ENCODE data around the gene PHIP.

PHIP gene

GRCh38 chr6:79047072-79047471, 31.0 kb downstream of the PHIP start:
- H3K9me3 ChIP-seq (ENCODE audit: control insufficient read depth, insufficient read depth, low read depth, low read length), result no peaks in the 10 kb centered on the region
- TF ChIP-seq ZNF121 (tag by site-specific recombination; IDR thresholded peaks at IDR 0.05), result no peak
- ChIA-PET POLR2A (no interaction called here), CTCF (no interaction called here)
- H3K4me3 ChIP-seq (ENCODE audit: low read depth, low read length), result no peak overlapping the region
- H3K36me3 ChIP-seq (ENCODE audit: control insufficient read depth in 2 of 2, insufficient read depth in 1 of 2, low read length in 2 of 2), result peaks cover 38 to 48% of the 10 kb centered on the region in 2 experiments
- no peaks in the 10 kb centered on the region for H3K4me1 ChIP-seq (ENCODE audit: control insufficient read depth, insufficient read depth, low read length)
- H3K27ac ChIP-seq (ENCODE audit: extremely low read depth, low read depth, low read length), result no peak overlapping the region

GRCh38 chr6:79045966-79046365, 32.1 kb downstream of the PHIP start:
- Histone ChIP-seq H3K4me1 (ENCODE audit: control insufficient read depth, insufficient read depth, low read length) (no peaks in the 10 kb centered on the region), H3K36me3 (ENCODE audit: control insufficient read depth in 2 of 2, insufficient read depth in 1 of 2, low read length in 2 of 2) (peaks cover 40 to 48% of the 10 kb centered on the region in 2 experiments), H3K9me3 (ENCODE audit: control insufficient read depth, insufficient read depth, low read depth, low read length) (no peaks in the 10 kb centered on the region), H3K4me3 (ENCODE audit: low read depth, low read length) (no peak overlapping the region), H3K27ac (ENCODE audit: extremely low read depth, low read depth, low read length) (no peak overlapping the region)
- ChIA-PET POLR2A (no interaction called here), CTCF (no interaction called here)
- TF ChIP-seq ZSCAN5A (tag by site-specific recombination; IDR thresholded peaks at IDR 0.05) (no peak), ZNF626 (tag by site-specific recombination; IDR thresholded peaks at IDR 0.05) (no peak), ZNF596 (tag by site-specific recombination; IDR thresholded peaks at IDR 0.05) (no peak), FEZF1 (tag by site-specific recombination; IDR thresholded peaks at IDR 0.05) (no peak), ZBTB20 (tag by site-specific recombination; IDR thresholded peaks at IDR 0.05) (no peak), BCL11A (tag by site-specific recombination; IDR thresholded peaks at IDR 0.05; ENCODE audit: low read depth) (no peak), KLF16 (tag by site-specific recombination; IDR thresholded peaks at IDR 0.05) (no peak), ZNF274 (IDR thresholded peaks at IDR 0.05; ENCODE audit: low read length) (no peak), ZNF274 (tag by site-specific recombination; IDR thresholded peaks at IDR 0.05; ENCODE audit: borderline replicate concordance) (no peak), ZNF174 (tag by site-specific recombination; IDR thresholded peaks at IDR 0.05) (no peak)
- TF ChIP-seq, protein P1, sequence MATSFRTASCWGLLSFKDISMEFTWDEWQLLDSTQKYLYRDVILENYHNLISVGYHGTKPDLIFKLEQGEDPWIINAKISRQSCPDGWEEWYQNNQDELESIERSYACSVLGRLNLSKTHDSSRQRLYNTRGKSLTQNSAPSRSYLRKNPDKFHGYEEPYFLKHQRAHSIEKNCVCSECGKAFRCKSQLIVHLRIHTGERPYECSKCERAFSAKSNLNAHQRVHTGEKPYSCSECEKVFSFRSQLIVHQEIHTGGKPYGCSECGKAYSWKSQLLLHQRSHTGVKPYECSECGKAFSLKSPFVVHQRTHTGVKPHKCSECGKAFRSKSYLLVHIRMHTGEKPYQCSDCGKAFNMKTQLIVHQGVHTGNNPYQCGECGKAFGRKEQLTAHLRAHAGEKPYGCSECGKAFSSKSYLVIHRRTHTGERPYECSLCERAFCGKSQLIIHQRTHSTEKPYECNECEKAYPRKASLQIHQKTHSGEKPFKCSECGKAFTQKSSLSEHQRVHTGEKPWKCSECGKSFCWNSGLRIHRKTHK (tag by site-specific recombination; IDR thresholded peaks at IDR 0.05), result no peak
- TF ChIP-seq, protein P2, sequence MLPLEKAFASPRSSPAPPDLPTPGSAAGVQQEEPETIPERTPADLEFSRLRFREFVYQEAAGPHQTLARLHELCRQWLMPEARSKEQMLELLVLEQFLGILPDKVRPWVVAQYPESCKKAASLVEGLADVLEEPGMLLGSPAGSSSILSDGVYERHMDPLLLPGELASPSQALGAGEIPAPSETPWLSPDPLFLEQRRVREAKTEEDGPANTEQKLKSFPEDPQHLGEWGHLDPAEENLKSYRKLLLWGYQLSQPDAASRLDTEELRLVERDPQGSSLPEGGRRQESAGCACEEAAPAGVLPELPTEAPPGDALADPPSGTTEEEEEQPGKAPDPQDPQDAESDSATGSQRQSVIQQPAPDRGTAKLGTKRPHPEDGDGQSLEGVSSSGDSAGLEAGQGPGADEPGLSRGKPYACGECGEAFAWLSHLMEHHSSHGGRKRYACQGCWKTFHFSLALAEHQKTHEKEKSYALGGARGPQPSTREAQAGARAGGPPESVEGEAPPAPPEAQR (tag by site-specific recombination; IDR thresholded peaks at IDR 0.05), result no peak

DNA sequence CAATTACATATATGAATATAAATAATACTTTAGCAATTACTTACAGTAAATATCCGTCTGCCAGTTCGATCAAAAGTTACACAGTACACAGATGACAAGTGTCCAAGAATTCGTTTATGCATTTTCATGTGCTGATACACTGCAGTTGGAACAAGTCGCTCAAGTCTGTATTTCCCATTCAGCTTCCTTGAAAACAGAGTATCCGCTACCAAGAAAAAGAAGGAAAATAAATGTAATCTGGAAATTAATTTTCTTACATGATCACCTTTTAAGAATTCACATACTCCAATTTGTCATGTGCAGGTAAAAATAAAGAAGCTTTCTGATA, 35.3 kb downstream of the PHIP start:
- CTCF ChIA-PET, result interaction anchor here (0.6 kb wide), 1 partner anchor 51 kb away, joined by 3 read pairs; no protein-coding TSS in a partner anchor
- Histone ChIP-seq H3K9me3 (ENCODE audit: control insufficient read depth, insufficient read depth, low read depth, low read length) (no peaks in the 10 kb centered on the region), H3K4me1 (ENCODE audit: control insufficient read depth, insufficient read depth, low read length) (no peaks in the 10 kb centered on the region), H3K36me3 (ENCODE audit: control insufficient read depth in 2 of 2, insufficient read depth in 1 of 2, low read length in 2 of 2) (peaks cover 40 to 59% of the 10 kb centered on the region in 2 experiments; a peak in 2 of 3 replicates), H3K4me3 (ENCODE audit: low read depth, low read length) (no peak overlapping the region), H3K27ac (ENCODE audit: extremely low read depth, low read depth, low read length) (no peak overlapping the region)
- TF ChIP-seq ZNF311 (tag by site-specific recombination; IDR thresholded peaks at IDR 0.05; ENCODE audit: borderline replicate concordance) (no peak), OVOL3 (tag by site-specific recombination; IDR thresholded peaks at IDR 0.05) (no peak), ZBTB1 (tag by site-specific recombination; IDR thresholded peaks at IDR 0.05) (no peak), ZNF362 (tag by site-specific recombination; IDR thresholded peaks at IDR 0.05) (no peak), ZNF623 (tag by site-specific recombination; IDR thresholded peaks at IDR 0.05) (no peak), ZNF239 (tag by site-specific recombination; IDR thresholded peaks at IDR 0.05) (no peak)
- TF ChIP-seq, protein P3, sequence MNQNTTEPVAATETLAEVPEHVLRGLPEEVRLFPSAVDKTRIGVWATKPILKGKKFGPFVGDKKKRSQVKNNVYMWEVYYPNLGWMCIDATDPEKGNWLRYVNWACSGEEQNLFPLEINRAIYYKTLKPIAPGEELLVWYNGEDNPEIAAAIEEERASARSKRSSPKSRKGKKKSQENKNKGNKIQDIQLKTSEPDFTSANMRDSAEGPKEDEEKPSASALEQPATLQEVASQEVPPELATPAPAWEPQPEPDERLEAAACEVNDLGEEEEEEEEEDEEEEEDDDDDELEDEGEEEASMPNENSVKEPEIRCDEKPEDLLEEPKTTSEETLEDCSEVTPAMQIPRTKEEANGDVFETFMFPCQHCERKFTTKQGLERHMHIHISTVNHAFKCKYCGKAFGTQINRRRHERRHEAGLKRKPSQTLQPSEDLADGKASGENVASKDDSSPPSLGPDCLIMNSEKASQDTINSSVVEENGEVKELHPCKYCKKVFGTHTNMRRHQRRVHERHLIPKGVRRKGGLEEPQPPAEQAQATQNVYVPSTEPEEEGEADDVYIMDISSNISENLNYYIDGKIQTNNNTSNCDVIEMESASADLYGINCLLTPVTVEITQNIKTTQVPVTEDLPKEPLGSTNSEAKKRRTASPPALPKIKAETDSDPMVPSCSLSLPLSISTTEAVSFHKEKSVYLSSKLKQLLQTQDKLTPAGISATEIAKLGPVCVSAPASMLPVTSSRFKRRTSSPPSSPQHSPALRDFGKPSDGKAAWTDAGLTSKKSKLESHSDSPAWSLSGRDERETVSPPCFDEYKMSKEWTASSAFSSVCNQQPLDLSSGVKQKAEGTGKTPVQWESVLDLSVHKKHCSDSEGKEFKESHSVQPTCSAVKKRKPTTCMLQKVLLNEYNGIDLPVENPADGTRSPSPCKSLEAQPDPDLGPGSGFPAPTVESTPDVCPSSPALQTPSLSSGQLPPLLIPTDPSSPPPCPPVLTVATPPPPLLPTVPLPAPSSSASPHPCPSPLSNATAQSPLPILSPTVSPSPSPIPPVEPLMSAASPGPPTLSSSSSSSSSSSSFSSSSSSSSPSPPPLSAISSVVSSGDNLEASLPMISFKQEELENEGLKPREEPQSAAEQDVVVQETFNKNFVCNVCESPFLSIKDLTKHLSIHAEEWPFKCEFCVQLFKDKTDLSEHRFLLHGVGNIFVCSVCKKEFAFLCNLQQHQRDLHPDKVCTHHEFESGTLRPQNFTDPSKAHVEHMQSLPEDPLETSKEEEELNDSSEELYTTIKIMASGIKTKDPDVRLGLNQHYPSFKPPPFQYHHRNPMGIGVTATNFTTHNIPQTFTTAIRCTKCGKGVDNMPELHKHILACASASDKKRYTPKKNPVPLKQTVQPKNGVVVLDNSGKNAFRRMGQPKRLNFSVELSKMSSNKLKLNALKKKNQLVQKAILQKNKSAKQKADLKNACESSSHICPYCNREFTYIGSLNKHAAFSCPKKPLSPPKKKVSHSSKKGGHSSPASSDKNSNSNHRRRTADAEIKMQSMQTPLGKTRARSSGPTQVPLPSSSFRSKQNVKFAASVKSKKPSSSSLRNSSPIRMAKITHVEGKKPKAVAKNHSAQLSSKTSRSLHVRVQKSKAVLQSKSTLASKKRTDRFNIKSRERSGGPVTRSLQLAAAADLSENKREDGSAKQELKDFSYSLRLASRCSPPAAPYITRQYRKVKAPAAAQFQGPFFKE (tag by site-specific recombination; IDR thresholded peaks at IDR 0.05; ENCODE audit: borderline replicate concordance), result no peak
- POLR2A ChIA-PET, result no interaction called here

Measured in HEK293 (cell line).